Calu3 (cell line): ENCODE data around the gene RHBDD1. TPM values are rescaled to one million over a fixed set of nuclear protein-coding genes. Genes with fewer than 3 reads are reported as not detected.

ENCODE experiments used
- BruUV-seq: library from RNA; stranded (reverse); fragments of 400-500 nt; replicated peaks from 2 replicates; lab custom pipeline; 2021; lab: Mats Ljungman, UMichigan
- CTCF ChIA-PET: fragments of 300-600 bp; sonication (Branson Sonifier 250); formaldehyde crosslinking; loops from one replicate; lab custom pipeline; 2022; ENCODE audit warnings: antibody characterized with exemption; lab: Charles Lee
- DNase-seq: peaks from one replicate; pipeline ENCODE4 v3.0.0; 2022
- H3K27ac Mint-ChIP-seq: one replicate; pipeline ENCODE4 v1.8.0; 2022; ENCODE audit warnings: mixed read lengths; ENCODE audit not compliant: unreplicated experiment
- H3K27me3 Mint-ChIP-seq: one replicate; pipeline ENCODE4 v1.8.0; 2022; ENCODE audit warnings: mixed read lengths; ENCODE audit not compliant: unreplicated experiment
- H3K36me3 Mint-ChIP-seq: one replicate; pipeline ENCODE4 v1.8.0; 2022; ENCODE audit warnings: mild to moderate bottlenecking, moderate library complexity, mixed read lengths; ENCODE audit not compliant: insufficient read depth, unreplicated experiment
- H3K4me1 Mint-ChIP-seq: one replicate; pipeline ENCODE4 v1.8.0; 2022; ENCODE audit warnings: mild to moderate bottlenecking, low read depth, mixed read lengths; ENCODE audit not compliant: unreplicated experiment
- H3K4me3 Mint-ChIP-seq: one replicate; pipeline ENCODE4 v1.8.0; 2022; ENCODE audit warnings: mild to moderate bottlenecking, low read depth, moderate library complexity, mixed read lengths; ENCODE audit not compliant: unreplicated experiment
- H3K9me3 Mint-ChIP-seq: one replicate; pipeline ENCODE4 v1.8.0; 2022; ENCODE audit warnings: low read depth, mixed read lengths; ENCODE audit not compliant: unreplicated experiment
- intact Hi-C: fragments of 100-400 bp; cut with micrococcal nuclease; formaldehyde crosslinking; loops from one replicate; pipeline ENCODE4 v1.10.0; 2022; ENCODE audit not compliant: unreplicated experiment
- total RNA-seq: library from RNA; stranded (reverse); gene quantifications from 2 replicates; pipeline ENCODE4 v1.2.3, GENCODE V29; 2022
- TF ChIP-seq, protein P1 (sequence below): fragments of 200-600 bp; IDR thresholded peaks from one replicate; pipeline ENCODE4 v1.8.0; 2022; ENCODE audit warnings: antibody characterized with exemption; ENCODE audit not compliant: unreplicated experiment

Gene RHBDD1
- total RNA-seq, 1 experiment from 2014 or later: 28.7 TPM

- no peak for DNase-seq
- intact Hi-C loops: no loop called here
- no peaks in the 10 kb centered on the region for H3K9me3 Mint-ChIP-seq
- H3K27ac Mint-ChIP-seq: no peak overlapping the region
- H3K4me1 Mint-ChIP-seq: no peaks in the 10 kb centered on the region
- H3K27me3 Mint-ChIP-seq: no peaks in the 10 kb centered on the region
- no peak overlapping the region for H3K4me3 Mint-ChIP-seq
- TF ChIP-seq, protein P1, sequence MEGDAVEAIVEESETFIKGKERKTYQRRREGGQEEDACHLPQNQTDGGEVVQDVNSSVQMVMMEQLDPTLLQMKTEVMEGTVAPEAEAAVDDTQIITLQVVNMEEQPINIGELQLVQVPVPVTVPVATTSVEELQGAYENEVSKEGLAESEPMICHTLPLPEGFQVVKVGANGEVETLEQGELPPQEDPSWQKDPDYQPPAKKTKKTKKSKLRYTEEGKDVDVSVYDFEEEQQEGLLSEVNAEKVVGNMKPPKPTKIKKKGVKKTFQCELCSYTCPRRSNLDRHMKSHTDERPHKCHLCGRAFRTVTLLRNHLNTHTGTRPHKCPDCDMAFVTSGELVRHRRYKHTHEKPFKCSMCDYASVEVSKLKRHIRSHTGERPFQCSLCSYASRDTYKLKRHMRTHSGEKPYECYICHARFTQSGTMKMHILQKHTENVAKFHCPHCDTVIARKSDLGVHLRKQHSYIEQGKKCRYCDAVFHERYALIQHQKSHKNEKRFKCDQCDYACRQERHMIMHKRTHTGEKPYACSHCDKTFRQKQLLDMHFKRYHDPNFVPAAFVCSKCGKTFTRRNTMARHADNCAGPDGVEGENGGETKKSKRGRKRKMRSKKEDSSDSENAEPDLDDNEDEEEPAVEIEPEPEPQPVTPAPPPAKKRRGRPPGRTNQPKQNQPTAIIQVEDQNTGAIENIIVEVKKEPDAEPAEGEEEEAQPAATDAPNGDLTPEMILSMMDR: no peak
- BruUV-seq: no TSS peak
- CTCF ChIA-PET: no interaction called here
- H3K36me3 Mint-ChIP-seq: no peaks in the 10 kb centered on the region
These were observed 22.6 kb upstream of the RHBDD1 start for GRCh38 chr2:226813148-226813701.

- H3K4me3 Mint-ChIP-seq: no peak overlapping the region
- H3K36me3 Mint-ChIP-seq: no peaks in the 10 kb centered on the region
- H3K4me1 Mint-ChIP-seq: no peaks in the 10 kb centered on the region
- H3K27ac Mint-ChIP-seq: no peak overlapping the region
- intact Hi-C loops: no loop called here
- no peak for DNase-seq
- TF ChIP-seq, protein P1: no peak
- CTCF ChIA-PET: no interaction called here
- peaks cover 2% of the 10 kb centered on the region for H3K9me3 Mint-ChIP-seq
- BruUV-seq: no TSS peak
- H3K27me3 Mint-ChIP-seq: no peaks in the 10 kb centered on the region
These were observed 16.9 kb upstream of the RHBDD1 start for GRCh38 chr2:226818930-226819329.

DNA sequence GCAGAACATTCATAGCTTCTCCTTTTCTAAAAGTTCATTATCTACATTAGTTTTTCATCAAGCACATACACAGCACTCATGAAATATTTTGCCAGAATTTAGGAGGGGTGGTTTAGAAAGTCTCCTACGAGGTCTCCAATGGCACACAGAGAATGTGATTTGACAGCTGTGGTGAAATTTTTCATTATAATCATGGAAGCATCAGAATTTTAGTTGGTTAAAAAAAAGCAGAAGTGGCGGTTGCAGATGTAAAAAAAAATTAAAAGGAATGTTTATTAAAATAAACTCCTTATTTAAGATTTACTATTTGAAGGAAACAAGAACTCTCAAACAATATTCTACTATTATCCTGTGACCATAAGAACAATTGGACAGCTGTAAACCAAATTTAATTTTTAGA, 10.8 kb upstream of the RHBDD1 start:
- CTCF ChIA-PET: no interaction called here
- intact Hi-C loops: no loop called here
- H3K4me1 Mint-ChIP-seq: no peaks in the 10 kb centered on the region
- no peaks in the 10 kb centered on the region for H3K27me3 Mint-ChIP-seq
- no peak overlapping the region for H3K4me3 Mint-ChIP-seq
- H3K27ac Mint-ChIP-seq: no peak overlapping the region
- DNase-seq: no peak
- TF ChIP-seq, protein P1: no peak
- H3K9me3 Mint-ChIP-seq: no peaks in the 10 kb centered on the region
- H3K36me3 Mint-ChIP-seq: peaks cover 5% of the 10 kb centered on the region
- BruUV-seq: no TSS peak

GRCh38 chr2:226828191-226828590, 7.7 kb upstream of the RHBDD1 start:
- DNase-seq: no peak
- intact Hi-C loops: no loop called here
- BruUV-seq: no TSS peak
- CTCF ChIA-PET: no interaction called here
- H3K36me3 Mint-ChIP-seq: peaks cover 14% of the 10 kb centered on the region
- TF ChIP-seq, protein P1: no peak
- H3K4me3 Mint-ChIP-seq: no peak overlapping the region
- no peaks in the 10 kb centered on the region for H3K9me3 Mint-ChIP-seq
- H3K27ac Mint-ChIP-seq: no peak overlapping the region
- peaks cover under 1% of the 10 kb centered on the region for H3K4me1 Mint-ChIP-seq
- no peaks in the 10 kb centered on the region for H3K27me3 Mint-ChIP-seq
